Measurements from ENCODE around the gene F8A2. TPM values are rescaled to one million over a fixed set of nuclear protein-coding genes. Genes with fewer than 3 reads are reported as not detected.
"Not testable (repeated sequence)": the region's sequence is repeated elsewhere in the genome, so short reads cannot be mapped to it uniquely, and the experiment has no call there.

Gene F8A2
- not detected for total RNA-seq

DNA sequence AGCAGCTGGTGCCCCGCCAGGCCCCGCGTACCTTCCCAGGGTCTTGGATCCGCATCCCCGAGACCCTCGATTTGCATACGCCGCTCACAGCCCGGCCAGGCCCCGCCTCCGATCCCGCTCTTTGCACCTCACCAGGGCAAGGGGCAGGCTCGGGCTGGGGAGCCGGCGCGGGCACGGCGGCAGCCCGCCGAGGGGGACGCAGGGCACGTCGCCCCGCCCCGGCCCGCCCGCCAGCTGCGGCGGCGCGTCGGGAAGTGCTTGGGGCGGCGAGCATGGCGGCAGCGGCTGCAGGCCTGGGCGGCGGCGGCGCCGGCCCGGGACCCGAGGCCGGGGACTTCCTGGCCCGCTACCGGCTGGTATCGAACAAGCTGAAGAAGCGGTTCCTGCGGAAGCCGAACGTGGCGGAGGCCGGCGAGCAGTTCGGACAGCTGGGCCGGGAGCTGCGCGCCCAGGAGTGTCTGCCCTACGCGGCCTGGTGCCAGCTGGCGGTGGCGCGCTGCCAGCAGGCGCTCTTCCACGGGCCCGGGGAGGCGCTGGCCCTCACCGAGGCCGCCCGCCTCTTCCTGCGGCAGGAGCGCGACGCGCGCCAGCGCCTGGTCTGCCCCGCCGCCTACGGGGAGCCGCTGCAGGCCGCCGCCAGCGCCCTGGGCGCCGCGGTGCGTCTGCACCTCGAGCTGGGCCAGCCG is at the start of gene F8A2:
TSS of gene F8A2 (plus strand) at position 253 of the 686 bp plus-strand sequence. CDS start at position 273, 20 bp downstream.
- not testable (repeated sequence) for H3K9me3 Mint-ChIP-seq; H3K4me1 Mint-ChIP-seq (ENCODE audit: low read depth)

DNA sequence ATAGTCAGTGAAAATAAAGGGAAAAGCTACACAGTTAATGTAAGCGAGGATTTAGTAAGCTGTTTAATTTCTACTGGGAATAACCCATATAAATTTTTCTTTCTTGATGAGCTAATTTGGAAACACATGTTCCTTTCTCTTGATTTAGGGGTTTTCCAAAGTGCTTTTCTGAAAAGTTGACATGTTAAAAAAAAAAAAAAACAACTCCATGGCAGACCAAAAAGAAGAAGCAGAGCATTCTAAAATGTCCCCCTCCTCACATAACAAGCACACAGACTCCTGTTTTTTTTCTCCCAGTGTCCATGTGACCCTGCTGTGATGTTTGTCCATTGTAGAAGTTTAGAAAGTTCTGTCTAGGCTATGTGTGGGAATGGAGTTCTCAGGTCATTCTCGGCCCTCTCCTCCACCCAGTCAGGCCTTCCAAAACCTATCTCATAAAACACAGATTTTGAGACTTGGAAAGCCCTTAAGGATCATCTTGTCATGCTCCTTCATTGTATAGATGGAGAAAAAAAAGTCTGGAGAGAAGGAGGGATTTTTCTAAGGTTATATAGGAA is 48.3 kb upstream of the F8A2 start:
- DNase-seq (no peak), ATAC-seq (no peak)
- H3K9me3 Mint-ChIP-seq, result no peaks in the 10 kb centered on the region
- no peaks in the 10 kb centered on the region for H3K27me3 Mint-ChIP-seq (ENCODE audit: low read depth)
- H3K4me1 Mint-ChIP-seq (ENCODE audit: low read depth), result peaks cover 1% of the 10 kb centered on the region
- H3K4me3 Mint-ChIP-seq, result no peak overlapping the region
- H3K36me3 Mint-ChIP-seq (ENCODE audit: insufficient read depth), result no peaks in the 10 kb centered on the region

More for the DNA sequence above, at the start of gene F8A2:
- ATAC-seq, result peak; percentile 84 to 89
- H3K27me3 Mint-ChIP-seq (ENCODE audit: low read depth); H3K4me3 Mint-ChIP-seq; H3K36me3 Mint-ChIP-seq (ENCODE audit: insufficient read depth); DNase-seq: not testable (repeated sequence)

DNA sequence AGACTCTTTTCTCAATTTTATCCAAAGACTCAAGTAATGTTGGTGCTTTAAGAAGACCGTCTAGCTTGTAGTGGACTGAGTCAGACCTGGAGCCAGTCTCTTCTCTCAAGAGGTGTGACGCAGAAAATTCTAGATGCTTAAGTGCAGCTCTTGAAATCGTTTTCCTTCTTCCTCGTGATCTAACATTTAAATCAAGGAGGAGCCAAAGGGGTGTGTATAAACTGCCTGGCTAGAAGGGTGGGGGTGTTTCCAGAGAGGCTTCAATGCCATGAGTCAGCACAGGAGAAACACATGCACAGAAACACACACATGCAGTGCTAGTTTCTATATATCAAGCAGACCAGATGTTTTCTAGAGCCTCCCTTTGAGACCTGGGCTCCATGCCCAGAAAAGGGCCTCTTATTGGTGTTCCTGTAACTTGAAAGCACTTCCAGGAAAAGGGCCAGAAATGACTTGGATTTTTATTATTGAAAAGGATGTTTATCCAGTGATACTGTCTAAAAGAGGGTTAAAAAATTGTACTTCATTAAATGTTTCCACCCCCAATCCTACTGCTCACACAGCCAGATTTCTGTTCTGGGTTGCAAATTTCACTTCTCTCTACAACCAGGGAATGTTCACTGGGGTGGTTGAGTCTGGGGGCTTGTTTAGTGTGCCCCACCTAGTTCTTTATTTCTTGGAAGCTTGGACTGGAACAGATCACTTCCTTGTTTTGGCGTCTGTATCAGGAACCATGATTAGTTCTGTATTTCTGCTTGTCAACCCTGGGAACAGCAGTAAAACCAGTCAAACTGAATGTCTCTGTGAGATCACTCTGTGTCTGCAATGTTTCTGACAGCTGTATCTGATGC is 47.2 kb upstream of the F8A2 start, which contains the start of gene CLIC2:
TSS of gene CLIC2 (minus strand) at position 129 of the 851 bp plus-strand sequence. CDS start 187 bp downstream, outside the sequence.
- no peaks in the 10 kb centered on the region for H3K27me3 Mint-ChIP-seq (ENCODE audit: low read depth)

DNA sequence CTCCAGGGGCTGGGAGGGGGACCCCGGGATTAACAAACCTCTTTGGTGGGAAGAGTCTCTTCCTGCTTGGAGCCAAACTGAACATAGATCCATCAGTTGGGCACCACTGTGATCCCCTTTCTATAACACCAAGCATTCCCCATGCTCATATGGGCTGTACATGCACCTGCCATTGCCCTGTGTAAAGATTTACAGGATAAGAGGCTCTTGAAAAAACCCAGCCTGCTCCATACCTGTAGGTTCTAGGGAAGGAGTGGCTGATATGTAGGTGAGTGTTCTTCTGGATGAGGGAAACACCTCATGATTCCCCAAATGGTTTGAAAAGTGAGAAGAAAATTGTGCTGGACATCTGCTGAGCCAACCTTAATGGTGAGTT is 46.6 kb upstream of the F8A2 start:
- H3K4me3 Mint-ChIP-seq; DNase-seq; H3K9me3 Mint-ChIP-seq; H3K36me3 Mint-ChIP-seq (ENCODE audit: insufficient read depth); ATAC-seq; H3K4me1 Mint-ChIP-seq (ENCODE audit: low read depth); H3K27me3 Mint-ChIP-seq (ENCODE audit: low read depth): not testable (repeated sequence)

More for the DNA sequence above, 47.2 kb upstream of the F8A2 start, which contains the start of gene CLIC2:
- DNase-seq (no peak), ATAC-seq (peak in 1 of 2 donors; percentile 32)
- Mint-ChIP-seq H3K4me1 (ENCODE audit: low read depth) (peaks cover 1% of the 10 kb centered on the region), H3K4me3 (no peak within 1 kb of the TSS), H3K36me3 (ENCODE audit: insufficient read depth) (no peaks in the 10 kb centered on the region), H3K9me3 (no peaks in the 10 kb centered on the region)

DNA sequence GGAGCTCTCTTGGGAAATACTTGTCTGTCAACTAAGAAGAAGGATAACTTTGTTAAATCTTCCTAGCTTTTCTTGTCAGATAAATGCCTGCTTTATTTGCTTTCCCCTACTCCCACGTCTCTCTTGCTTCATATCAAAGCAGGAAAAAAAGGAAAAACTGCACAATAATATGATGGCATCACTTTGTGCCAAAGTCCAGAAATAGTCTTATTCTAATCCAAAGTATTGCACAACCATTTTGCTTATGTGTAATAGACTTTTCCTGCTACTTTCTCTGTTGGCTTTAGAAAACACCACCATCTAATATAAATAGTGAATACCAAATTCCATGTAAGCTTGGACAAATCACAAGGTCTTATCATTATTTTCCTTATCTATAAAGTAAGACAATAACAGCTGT is 36.2 kb upstream of the F8A2 start:
- H3K4me1 Mint-ChIP-seq (ENCODE audit: low read depth); H3K9me3 Mint-ChIP-seq: not testable (repeated sequence)

DNA sequence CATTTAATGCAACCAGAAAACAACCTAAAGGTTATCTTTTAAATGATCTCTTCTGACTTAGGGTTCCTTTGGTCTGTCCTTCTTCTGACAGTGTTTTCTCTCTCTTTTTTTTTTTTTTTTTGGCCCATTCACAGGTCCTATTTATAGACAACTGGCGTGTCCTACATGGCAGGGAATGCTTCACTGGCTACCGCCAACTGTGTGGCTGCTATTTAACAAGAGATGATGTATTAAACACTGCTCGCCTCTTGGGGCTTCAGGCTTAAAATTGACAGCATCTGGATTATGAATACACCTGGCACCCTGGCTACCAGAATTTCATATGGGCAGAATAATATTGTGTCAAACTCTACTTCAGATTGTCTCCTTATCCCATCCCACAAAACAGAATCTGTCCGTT is 32.4 kb upstream of the F8A2 start:
- H3K9me3 Mint-ChIP-seq; H3K4me1 Mint-ChIP-seq (ENCODE audit: low read depth); H3K4me3 Mint-ChIP-seq; DNase-seq; H3K36me3 Mint-ChIP-seq (ENCODE audit: insufficient read depth); ATAC-seq; H3K27me3 Mint-ChIP-seq (ENCODE audit: low read depth): not testable (repeated sequence)

More for the DNA sequence above, 36.2 kb upstream of the F8A2 start:
- not testable (repeated sequence) for H3K27me3 Mint-ChIP-seq (ENCODE audit: low read depth); ATAC-seq; H3K4me3 Mint-ChIP-seq; H3K36me3 Mint-ChIP-seq (ENCODE audit: insufficient read depth); DNase-seq

DNA sequence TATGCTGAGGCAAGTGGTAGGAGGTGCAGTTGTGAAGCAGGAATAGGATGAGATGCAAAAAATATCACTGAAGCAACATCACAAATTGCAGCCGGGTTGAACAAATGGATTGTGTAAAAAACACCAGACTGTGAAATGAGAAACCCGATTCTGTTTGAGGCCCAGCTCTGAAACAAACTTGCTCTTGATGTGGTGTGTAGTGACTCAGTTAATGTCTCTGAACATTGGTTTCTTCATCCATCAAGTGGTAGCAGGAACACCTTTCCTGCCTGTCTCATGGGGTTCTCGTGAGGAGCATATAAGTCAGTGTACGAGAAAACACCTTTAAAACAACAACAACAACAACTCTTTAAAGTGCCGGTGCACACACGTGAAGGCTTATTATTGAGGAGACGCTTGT is 18.2 kb upstream of the F8A2 start:
- H3K36me3 Mint-ChIP-seq (ENCODE audit: insufficient read depth); H3K27me3 Mint-ChIP-seq (ENCODE audit: low read depth); H3K9me3 Mint-ChIP-seq; DNase-seq; H3K4me1 Mint-ChIP-seq (ENCODE audit: low read depth); H3K4me3 Mint-ChIP-seq: not testable (repeated sequence)
- ATAC-seq, result peak; percentile 48 to 65

DNA sequence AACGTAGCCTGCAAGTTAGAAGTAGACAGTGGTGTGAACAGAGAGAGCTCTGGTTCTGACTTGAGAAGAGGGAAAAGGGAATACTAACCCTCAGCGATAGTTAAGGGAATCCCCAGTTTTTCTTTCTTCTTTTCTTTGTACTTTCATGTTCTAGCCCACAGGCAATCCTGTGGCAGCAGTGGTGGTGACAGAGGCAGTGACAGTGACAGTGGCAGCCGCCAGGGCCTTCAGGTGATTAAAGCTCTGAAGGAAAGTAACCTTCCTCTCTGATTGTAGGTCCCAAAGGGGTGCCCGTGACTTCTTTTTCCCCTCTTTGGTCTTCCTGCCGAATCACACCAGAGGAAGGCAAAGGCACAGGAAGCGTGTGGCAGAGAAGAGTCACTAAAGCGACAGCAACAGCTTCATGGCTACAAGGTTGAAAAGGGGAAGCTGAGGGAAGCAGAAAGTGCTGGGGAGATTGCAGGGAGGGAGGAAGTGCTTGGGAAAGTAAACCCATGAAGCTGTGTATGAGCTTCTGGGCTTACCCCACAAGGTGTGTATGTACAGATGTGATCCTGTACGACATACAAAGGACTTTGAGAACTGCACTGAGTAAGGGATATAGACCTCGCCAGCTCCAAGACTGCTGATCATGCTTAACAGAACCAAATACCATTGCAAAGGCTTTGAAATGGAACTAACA is 8.0 kb upstream of the F8A2 start:
- not testable (repeated sequence) for H3K4me1 Mint-ChIP-seq (ENCODE audit: low read depth)

DNA sequence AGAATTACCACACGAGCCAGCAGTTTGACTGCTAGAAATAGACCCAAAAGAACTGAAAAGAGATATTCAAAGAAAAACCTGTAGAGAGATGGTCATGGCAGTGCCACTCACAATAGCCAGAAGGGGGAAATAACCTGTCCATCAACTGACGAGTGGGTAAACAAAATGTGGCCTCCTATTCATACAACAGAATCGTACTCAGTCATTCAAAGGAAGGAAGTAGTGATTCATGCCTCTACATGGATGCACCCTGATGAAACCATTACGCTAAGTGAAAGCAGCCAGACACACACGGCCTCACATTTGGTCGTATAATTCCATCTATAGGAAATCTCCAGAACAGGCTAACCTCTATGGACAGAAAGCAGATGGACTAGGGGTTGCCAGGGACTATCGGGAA is 2.1 kb upstream of the F8A2 start:
- H3K27me3 Mint-ChIP-seq (ENCODE audit: low read depth); H3K4me3 Mint-ChIP-seq; H3K9me3 Mint-ChIP-seq; DNase-seq; H3K36me3 Mint-ChIP-seq (ENCODE audit: insufficient read depth); H3K4me1 Mint-ChIP-seq (ENCODE audit: low read depth): not testable (repeated sequence)
- ATAC-seq, result peak in 1 of 2 donors; percentile 19

More for the DNA sequence above, 8.0 kb upstream of the F8A2 start:
- ATAC-seq, result peak; percentile 62 to 70
- H3K36me3 Mint-ChIP-seq (ENCODE audit: insufficient read depth); DNase-seq; H3K9me3 Mint-ChIP-seq; H3K27me3 Mint-ChIP-seq (ENCODE audit: low read depth); H3K4me3 Mint-ChIP-seq: not testable (repeated sequence)

DNA sequence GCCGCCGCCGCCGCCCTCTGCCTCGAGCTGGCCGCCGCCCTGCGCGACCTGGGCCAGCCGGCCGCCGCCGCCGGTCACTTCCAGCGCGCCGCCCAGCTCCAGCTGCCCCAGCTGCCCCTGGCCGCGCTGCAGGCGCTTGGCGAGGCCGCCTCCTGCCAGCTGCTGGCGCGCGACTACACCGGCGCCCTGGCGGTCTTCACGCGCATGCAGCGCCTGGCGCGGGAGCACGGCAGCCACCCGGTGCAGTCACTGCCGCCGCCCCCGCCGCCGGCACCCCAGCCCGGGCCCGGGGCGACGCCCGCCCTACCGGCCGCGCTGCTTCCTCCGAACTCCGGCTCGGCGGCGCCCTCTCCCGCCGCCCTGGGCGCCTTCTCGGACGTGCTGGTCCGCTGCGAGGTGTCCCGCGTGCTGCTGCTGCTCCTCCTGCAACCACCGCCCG is 653 bp downstream of the F8A2 start:
- H3K27me3 Mint-ChIP-seq (ENCODE audit: low read depth); H3K4me3 Mint-ChIP-seq: not testable (repeated sequence)

DNA sequence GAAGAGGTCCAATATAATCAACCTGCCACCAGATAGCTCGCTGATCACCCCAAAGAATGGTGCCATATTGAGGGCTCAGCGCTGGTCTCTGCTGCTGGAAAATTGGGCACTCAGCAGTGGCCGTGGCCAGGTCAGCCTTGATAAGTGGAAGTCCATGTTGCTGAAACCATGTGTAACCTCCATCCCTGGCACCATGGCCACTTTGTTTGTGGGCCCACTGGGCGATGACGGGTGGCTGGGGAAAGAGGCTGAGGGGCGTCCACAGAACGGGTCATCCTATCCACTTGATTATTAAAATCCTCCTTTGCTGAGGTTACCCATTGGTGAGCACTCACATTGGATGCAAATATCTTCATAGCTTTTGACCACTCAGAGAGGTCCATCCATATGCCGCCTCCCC is 7.7 kb downstream of the F8A2 start:
- ATAC-seq, result no peak
- no peak overlapping the region for H3K4me3 Mint-ChIP-seq

More for the DNA sequence above, 653 bp downstream of the F8A2 start:
- DNase-seq; H3K36me3 Mint-ChIP-seq (ENCODE audit: insufficient read depth); H3K9me3 Mint-ChIP-seq: not testable (repeated sequence)
- peak; percentile 66 to 67 for ATAC-seq
- peaks cover 12% of the 10 kb centered on the region for H3K4me1 Mint-ChIP-seq (ENCODE audit: low read depth)

DNA sequence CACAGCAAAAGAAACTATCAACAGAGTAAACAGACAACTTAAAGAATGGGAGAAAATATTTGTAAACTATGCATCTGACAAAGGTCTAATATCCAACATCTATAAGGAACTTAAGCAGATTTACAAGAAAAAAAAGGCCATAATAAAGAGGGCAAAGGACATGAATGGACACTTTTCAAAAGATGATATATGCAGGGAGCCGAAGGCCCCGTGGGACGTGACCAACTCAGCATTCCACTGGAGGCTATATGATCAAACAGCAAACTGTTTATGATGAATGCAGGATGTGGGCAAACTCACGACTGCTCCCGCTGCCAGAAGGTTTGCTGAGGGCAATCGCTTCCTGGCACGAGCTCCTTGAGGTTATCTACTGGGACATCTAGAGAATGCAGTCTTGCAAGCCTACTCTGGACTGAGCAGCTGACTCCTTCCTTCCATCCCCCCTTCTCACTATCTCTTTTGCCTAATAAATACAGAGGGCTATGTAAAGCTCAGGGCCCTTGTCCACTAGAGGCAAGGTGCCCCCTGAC is 12.9 kb downstream of the F8A2 start:
- H3K9me3 Mint-ChIP-seq; H3K36me3 Mint-ChIP-seq (ENCODE audit: insufficient read depth); H3K27me3 Mint-ChIP-seq (ENCODE audit: low read depth); DNase-seq; H3K4me3 Mint-ChIP-seq; ATAC-seq: not testable (repeated sequence)
- peaks cover 12% of the 10 kb centered on the region for H3K4me1 Mint-ChIP-seq (ENCODE audit: low read depth)

More for the DNA sequence above, 7.7 kb downstream of the F8A2 start:
- Mint-ChIP-seq H3K36me3 (ENCODE audit: insufficient read depth) (peaks cover 9% of the 10 kb centered on the region), H3K9me3 (no peaks in the 10 kb centered on the region), H3K4me1 (ENCODE audit: low read depth) (peaks cover 28% of the 10 kb centered on the region), H3K27me3 (ENCODE audit: low read depth) (no peaks in the 10 kb centered on the region)
- no peak for DNase-seq

DNA sequence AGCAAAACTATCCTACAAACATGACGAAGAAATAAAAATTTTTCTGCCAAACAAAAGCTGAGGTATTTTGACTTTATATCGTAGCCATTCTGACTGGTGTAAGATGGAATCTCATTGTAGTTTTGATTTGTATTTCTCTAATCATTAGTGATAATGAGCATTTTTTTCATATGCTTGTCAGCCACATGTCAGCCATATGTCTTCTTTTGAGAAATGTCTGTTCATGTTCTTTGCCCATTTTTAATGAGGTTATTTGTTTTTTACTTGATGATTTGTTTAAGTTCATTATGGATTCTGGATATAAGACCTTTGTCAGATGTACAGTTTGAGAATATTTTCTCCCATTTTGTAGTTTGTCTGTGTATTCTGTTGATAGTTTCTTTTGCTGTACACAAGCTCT is 24.5 kb downstream of the F8A2 start:
- DNase-seq (no peak), ATAC-seq (no peak)
- Mint-ChIP-seq H3K36me3 (ENCODE audit: insufficient read depth) (peaks cover 2% of the 10 kb centered on the region), H3K9me3 (peaks cover 15% of the 10 kb centered on the region), H3K4me1 (ENCODE audit: low read depth) (no peaks in the 10 kb centered on the region), H3K27me3 (ENCODE audit: low read depth) (no peaks in the 10 kb centered on the region), H3K4me3 (no peak overlapping the region)

DNA sequence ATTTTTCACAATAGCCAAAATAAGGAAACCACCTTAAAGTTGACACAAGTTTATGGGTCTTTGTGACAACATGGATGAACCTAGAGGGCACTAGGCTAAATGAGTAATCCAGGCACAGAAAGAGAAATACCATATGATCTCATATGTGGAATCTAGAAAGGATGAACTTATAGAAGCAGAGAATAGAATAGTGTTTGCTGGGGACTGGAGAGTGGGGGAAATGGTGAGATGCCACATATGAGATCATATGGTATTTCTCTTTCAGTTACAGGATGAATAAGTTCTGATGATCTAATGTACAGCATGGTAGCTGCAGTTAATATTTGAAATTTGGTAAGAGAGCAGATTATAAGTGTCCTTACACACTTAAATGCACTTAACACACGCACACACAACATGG is 35.9 kb downstream of the F8A2 start:
- Mint-ChIP-seq H3K27me3 (ENCODE audit: low read depth) (no peaks in the 10 kb centered on the region), H3K36me3 (ENCODE audit: insufficient read depth) (peaks cover 2% of the 10 kb centered on the region), H3K4me1 (ENCODE audit: low read depth) (no peaks in the 10 kb centered on the region), H3K4me3 (no peak overlapping the region), H3K9me3 (no peaks in the 10 kb centered on the region)
- ATAC-seq (no peak), DNase-seq (no peak)
